ENCODE measurements around the gene MAPK6. TPM values are rescaled to one million over a fixed set of nuclear protein-coding genes. Genes with fewer than 3 reads are reported as not detected.

MAPK6 gene
- total RNA-seq, 1 experiment from 2014 or later = 83.2 TPM

- ChIA-PET POLR2A (no interaction called here), CTCF (interaction anchor here (1.7 kb wide), 1 partner anchor 74 kb away, joined by 6 read pairs; no protein-coding TSS in a partner anchor)
- Mint-ChIP-seq H3K4me1 (peaks cover 2% of the 10 kb centered on the region; the same call in 1 of the 2 replicates), H3K9me3 (peaks cover 5% of the 10 kb centered on the region; the same call in 1 of the 2 replicates), H3K27ac (no peak overlapping the region), H3K27me3 (ENCODE audit: low read depth) (no peaks in the 10 kb centered on the region), H3K36me3 (no peaks in the 10 kb centered on the region), H3K4me3 (no peak overlapping the region)
- ATAC-seq (no peak), DNase-seq (ENCODE audit: low spot score) (no peak)
- TF ChIP-seq NFATC4 (CRISPR knock-in tag; IDR thresholded peaks at IDR 0.05) (no peak), ZNF396 (CRISPR knock-in tag; IDR thresholded peaks at IDR 0.05; ENCODE audit: borderline replicate concordance) (no peak), CREB1 (CRISPR knock-in tag; IDR thresholded peaks at IDR 0.05) (no peak), GTF2I (CRISPR knock-in tag; conservative IDR thresholded peaks at IDR 0.05) (no peak), ZNF416 (CRISPR knock-in tag; IDR thresholded peaks at IDR 0.05) (no peak), NFYB (CRISPR knock-in tag; conservative IDR thresholded peaks at IDR 0.05; ENCODE audit: low read depth) (no peak), CDX4 (CRISPR knock-in tag; IDR thresholded peaks at IDR 0.05; ENCODE audit: borderline replicate concordance) (no peak), PRDM15 (CRISPR knock-in tag; IDR thresholded peaks at IDR 0.05) (no peak), CBFB (CRISPR knock-in tag; IDR thresholded peaks at IDR 0.05; ENCODE audit: low read depth) (no peak), NR2C2 (CRISPR knock-in tag; IDR thresholded peaks at IDR 0.05) (no peak), SMAD4 (CRISPR knock-in tag; IDR thresholded peaks at IDR 0.05) (no peak), ZBTB43 (CRISPR knock-in tag; IDR thresholded peaks at IDR 0.05) (no peak)
- TF ChIP-seq, protein P1, sequence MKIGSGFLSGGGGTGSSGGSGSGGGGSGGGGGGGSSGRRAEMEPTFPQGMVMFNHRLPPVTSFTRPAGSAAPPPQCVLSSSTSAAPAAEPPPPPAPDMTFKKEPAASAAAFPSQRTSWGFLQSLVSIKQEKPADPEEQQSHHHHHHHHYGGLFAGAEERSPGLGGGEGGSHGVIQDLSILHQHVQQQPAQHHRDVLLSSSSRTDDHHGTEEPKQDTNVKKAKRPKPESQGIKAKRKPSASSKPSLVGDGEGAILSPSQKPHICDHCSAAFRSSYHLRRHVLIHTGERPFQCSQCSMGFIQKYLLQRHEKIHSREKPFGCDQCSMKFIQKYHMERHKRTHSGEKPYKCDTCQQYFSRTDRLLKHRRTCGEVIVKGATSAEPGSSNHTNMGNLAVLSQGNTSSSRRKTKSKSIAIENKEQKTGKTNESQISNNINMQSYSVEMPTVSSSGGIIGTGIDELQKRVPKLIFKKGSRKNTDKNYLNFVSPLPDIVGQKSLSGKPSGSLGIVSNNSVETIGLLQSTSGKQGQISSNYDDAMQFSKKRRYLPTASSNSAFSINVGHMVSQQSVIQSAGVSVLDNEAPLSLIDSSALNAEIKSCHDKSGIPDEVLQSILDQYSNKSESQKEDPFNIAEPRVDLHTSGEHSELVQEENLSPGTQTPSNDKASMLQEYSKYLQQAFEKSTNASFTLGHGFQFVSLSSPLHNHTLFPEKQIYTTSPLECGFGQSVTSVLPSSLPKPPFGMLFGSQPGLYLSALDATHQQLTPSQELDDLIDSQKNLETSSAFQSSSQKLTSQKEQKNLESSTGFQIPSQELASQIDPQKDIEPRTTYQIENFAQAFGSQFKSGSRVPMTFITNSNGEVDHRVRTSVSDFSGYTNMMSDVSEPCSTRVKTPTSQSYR (CRISPR knock-in tag; IDR thresholded peaks at IDR 0.05) = no peak
- TF ChIP-seq, protein P2, sequence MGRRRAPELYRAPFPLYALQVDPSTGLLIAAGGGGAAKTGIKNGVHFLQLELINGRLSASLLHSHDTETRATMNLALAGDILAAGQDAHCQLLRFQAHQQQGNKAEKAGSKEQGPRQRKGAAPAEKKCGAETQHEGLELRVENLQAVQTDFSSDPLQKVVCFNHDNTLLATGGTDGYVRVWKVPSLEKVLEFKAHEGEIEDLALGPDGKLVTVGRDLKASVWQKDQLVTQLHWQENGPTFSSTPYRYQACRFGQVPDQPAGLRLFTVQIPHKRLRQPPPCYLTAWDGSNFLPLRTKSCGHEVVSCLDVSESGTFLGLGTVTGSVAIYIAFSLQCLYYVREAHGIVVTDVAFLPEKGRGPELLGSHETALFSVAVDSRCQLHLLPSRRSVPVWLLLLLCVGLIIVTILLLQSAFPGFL (CRISPR knock-in tag; IDR thresholded peaks at IDR 0.05; ENCODE audit: borderline replicate concordance) = no peak
These were observed 14.2 kb upstream of the MAPK6 start for GRCh38 chr15:52004806-52005205.

All from WTC11 (cell line).